HTR-8/SVneo (cell line): ENCODE results near the gene MIPOL1.

Experiments
- DNase-seq: peaks from one replicate; pipeline ENCODE4 v3.0.0; 2011; ENCODE audit warnings: low spot score, mixed read lengths; ENCODE audit not compliant: insufficient read length
- FAIRE-seq: peaks from 2 replicates; lab custom pipeline; 2011; peaks lifted over from hg19 to GRCh38; lab: Jason Lieb, UNC

The MIPOL1 gene

DNA sequence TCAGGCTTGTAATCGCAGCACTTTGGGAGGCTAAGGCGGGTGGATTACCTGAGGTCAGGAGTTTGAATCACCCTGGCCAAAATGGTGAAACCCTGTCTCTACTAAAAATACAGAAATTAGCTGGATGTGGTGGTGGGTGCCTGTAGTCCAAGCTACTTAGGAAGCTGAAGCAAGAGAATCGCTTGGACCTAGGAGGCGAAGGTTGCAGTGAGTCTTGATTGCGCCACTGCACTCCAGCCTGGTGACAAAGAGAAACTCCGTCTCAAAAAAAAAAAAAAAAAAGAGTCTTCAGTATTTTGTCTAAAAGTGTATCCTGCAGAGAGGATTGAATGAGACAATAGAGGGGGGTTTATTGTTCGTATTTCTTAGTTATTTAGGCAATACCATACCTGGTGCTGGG is 372.0 kb downstream of the MIPOL1 start:
- FAIRE-seq: no peak
- DNase-seq: no peak

DNA sequence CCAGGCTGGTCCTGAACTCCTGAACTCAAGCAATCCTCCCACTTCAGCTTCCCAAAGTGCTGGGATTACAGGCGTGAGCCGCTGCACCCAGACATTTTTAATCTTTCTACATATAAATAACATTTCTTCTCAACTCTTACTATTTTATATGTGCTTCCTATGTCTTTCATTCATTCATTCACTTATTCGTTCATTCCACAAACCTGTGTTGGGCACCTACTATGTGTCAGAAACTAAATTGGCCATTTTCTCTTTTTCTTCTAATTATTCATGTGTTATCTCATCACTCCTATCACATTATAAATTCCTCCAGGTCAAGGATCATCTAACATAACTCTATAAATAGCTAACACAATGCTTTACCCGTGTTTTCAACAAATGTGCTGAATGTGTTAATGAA is 373.7 kb downstream of the MIPOL1 start:
- FAIRE-seq (no peak), DNase-seq (no peak)

DNA sequence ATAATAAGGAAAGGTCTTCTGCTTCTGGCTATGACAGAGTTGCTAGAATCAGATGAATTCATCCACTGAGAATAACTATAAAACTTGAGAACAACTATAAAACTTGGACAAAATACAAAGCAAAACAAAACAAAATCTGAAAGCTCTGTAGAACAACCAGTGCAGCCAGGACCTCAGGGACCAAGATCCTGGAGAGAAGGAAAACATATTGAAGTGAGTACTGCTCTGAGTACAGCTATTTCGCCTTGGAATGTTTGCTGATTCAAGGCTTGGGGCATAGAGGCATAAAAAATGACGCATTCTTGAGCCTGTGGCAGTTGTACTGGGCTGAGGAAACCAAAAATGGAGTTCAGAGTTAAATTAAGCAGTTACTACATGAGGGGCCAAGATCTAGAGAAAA is 375.6 kb downstream of the MIPOL1 start:
- FAIRE-seq (no peak), DNase-seq (no peak)

DNA sequence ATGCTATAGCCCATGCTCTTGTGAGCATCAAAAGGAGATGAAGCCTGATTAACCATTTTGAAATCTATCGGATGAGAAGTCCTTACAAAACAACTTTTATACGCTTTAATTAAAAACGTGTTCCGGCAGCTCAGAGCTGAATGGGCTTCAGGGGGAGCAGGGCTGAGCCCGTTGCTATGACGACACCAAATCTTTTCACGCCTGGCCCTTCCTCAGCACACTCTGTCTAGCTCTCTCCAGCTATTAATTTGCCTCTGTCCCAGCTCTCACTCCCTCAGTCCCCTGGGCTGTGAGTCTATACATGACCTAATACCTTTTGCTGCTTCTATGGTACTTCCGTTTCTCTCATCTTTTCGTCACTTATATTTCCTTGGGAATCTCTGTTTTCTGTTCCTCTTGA is 381.5 kb downstream of the MIPOL1 start:
- no peak for FAIRE-seq
- DNase-seq: no peak

DNA sequence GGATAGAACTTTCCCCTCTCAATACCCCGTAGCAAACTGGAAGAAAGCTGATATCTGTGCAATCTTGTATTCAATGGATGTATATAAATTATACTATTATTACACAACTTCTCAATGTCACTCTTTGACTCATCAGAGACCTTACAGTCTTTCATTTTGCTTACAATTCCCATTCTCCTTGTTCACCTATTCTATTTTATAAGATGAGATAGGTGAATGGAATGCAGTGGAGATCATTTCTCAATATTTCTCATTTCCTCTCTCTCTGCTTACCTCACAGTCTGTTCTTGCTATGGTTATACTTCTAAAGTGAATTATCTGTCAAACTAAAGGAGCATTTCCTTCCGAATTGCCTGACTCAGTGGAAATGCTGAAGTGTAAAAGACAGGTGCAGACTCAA is 382.4 kb downstream of the MIPOL1 start:
- DNase-seq (no peak), FAIRE-seq (no peak)

DNA sequence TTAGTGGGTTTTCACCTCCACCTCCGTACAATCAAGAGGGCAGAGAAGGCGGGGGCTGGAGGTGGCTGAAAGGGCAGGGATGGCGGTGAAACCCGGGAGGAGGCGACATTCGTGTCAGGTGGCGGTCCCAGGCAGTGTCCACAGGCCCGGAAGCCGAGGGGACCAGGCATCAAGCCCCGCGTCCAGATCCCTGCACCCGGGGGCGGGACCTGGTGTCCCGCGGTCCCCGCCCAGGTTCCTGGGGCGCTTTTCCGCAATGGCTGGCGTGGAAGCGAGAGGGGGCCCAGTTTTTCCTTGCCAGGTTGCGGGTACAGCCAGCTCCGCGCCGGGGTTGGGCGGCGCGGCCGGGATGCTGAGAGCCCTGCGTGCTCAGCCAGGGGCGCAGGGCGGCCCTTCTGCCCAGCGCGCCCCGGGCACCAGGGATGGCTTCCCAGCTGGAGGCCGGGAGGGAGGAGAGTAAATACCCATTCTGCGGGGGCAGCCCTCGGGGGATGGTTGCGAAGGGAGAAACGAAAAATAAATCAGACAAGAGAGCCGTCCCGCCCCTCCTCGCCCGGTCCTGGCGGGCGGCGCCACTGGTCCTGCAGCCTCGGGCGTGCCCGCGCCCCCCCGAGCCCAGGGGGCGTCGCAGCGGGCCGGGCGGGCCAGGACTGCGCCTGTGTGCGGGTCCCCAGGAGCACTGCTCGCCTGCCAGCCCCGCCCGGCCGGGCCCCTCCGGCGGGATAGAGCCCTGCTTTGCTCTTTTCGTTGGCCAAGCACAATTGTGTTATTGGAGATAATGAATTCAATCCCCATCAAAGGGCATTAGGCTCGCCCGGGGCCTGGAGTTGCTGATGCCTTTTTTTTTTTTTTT is 385.8 kb downstream of the MIPOL1 start:
- DNase-seq (no peak), FAIRE-seq (no peak)

DNA sequence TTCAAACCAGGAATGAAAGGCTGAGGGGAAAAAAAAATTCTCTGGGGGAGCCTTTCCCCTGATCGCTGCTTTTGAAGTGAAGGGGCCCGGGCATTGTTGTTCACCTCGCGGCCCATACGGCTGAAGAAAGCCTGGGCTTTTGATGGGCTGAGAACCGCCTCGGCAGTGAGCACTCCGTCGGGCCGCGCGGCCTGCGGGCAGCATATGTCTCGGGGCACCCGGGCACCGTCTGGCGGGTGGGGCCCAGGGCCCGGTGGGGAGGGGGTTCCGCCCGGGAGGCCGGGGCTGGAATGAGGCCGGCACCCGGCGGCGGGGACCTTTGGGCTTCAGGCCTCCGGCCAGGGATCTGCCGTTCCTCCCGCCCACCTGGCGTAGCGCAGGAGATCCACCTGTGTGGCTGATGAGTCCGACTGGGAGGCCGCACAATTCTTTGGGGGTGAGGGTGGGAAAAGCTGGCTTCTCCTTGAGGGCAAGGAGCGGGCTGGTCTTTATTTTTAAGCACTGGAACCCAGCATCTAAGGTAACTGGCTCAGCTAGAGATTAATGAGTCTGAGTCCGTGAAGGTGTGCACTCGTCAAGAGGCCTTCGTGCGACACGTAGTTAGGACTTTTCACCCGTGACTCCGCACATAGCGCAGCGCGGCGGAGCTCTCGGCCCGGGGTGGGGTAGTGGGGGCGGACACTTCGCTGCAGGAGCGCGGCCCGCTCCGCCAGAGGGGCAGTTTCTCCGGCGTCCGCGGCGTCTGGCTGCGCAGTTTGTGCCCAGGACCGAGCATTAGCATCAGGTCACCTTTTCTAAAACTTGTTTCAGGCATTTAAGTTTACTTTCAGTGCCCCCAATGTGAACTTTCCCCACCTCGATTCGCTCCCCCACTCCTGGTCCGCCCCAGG is 386.7 kb downstream of the MIPOL1 start:
- FAIRE-seq: no peak
- no peak for DNase-seq

DNA sequence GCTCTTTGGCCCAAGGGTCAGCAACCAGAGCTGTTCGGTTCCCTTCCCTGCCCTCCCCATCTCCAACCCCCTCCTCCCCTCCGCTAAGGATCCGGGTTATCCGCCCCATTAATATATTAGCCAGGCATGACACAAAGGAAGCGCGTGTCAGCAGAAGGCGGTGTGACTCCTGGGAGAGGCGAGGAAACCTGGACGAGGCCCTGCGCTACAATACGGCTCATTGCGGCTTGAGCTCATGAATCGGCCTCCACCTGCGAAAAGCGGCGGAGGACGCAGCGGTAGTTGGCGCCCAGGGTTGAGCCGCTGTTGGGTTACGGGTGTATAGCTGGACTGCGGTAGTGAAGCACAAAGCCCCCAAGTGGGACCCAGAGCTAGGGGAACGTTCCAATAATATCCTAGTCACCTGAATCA is 387.4 kb downstream of the MIPOL1 start:
- no peak for DNase-seq
- no peak for FAIRE-seq

DNA sequence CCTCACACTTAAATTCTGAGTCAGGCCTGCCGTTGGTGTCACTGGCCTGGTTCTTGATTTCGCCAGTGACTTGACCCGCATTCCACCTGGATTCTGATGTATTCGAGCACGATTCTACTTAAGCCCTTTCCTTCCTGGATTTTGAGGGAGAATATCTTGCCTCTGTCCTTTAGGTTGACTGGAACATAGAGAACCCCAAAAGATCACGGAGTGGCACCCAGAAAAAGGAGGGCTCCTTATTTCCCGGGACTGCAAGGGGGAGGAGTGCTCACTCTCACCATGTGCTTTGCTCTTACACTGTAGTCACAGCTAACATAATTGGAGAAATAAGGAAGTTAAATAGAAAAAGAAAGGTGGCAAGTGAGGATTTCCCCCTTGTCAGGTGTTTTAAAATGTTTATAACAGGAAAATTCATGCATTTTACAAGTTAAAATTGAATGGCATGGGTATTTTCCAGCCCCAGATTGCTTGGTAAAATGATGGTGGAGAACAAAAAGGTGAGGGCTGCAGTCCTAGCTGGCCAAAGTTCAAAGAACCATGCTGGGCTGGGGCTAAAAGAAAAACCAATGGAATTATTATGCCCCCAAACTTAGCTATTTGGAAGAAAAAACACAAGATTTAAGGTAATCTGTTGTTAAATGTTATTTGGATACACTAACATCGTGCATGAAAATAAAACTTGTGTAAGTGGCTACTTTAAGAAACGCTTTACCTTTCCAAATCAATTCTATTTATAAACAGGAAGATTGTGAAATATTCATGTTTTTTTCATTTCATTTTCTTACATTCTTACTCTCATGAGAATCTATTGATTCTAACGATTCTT is 388.4 kb downstream of the MIPOL1 start:
- FAIRE-seq (no peak), DNase-seq (no peak)

DNA sequence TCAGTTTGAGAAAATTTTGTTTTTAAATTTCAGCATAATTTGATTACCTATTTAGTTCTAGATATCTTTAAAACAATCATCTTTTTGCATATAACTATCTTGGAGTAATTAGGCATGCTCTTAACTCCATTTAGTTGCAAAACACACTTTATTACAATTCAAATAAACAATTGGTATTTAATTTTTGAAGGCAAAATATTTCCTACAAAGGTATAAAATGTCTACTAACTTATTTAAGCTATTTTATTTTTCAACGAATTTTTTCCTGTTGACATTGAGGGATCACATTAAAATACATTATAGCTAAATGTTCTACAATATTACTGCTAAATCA is 389.0 kb downstream of the MIPOL1 start:
- FAIRE-seq (no peak), DNase-seq (no peak)

DNA sequence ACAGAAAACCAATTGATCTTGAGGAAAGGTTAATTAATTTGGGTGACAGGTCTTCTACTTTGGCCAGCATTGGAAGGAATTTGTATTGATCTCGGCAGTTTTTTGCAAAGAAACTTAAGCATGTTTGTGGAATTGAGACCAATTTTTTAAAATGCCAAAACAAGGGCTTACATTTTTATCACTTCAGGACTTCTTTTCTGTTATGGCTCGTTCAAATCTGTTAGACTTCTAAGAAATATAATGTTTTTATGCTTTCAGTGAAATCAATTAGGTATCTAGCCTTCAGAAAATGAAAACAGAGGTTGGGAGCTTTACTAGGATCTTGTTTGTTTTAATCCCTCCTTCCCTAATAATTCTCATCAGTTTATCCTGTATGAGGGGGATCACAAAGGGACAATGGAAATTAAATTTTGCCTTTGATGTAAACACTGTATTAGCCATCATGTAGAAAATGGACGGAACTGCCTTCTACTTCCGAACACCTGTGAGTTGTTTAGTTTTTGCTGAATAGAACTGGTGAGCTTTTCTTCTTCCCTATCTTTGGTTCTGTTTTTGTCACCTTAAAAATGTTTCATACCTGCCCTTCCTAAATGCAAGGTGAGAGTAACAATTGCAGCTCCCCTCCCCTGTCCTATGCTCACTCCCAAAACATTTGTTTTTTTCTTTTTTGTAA is 389.5 kb downstream of the MIPOL1 start:
- DNase-seq: no peak

DNA sequence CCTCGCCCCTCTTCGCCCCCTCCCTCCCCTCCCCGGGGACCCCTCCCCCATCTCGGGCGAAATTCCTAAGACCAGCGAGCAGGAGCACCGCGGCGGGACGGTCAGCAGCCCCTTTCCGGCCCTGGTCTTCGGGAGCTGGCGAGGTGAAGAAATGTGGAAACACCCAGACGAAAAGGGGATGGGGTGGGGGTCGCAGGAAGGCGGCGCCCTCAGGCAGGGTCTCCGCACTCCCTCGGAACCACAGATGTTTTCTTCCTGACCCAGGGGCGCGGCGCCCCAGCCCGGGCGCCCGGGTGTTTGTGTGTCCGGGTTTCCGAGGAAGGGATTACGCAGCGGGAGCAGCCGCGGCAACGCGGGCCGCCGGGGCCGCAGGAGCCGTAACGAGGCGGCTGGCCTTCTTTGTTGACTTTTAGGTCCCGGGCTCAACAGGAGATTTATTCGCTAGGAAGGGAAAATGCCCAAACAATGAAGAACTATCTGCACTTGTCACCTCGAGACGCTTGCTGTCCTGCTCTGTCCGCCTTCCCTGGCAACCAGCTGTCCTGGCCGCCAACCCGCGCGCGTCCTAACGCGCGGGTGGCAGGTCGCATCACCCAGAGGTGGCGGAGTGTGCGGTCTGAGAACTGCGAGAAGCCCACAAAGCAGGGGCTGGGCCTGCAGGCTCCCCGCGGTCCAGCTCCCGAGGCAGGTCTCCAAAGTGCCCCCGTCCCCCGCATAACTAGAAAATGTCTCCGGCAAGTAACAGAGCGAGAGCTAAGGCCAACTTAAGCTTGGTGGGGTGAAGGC is 390.3 kb downstream of the MIPOL1 start:
- peak; percentile 9 for FAIRE-seq
- DNase-seq: no peak

More for the DNA sequence above, 389.5 kb downstream of the MIPOL1 start:
- FAIRE-seq: no peak

DNA sequence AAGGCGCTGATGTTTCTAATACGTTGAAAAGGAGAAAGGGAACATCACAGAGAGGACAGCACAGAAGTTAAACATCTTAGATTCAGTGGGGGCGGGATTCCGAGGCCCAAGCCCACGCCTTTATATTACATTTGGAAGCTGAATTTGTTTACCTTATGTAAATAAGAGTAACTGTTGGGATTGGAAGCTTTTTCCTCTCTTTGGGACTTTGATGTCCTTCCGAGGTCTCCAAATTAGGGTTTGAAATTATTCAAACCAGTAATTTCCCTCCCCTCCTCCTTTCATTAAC is 390.9 kb downstream of the MIPOL1 start:
- FAIRE-seq: no peak
- no peak for DNase-seq

DNA sequence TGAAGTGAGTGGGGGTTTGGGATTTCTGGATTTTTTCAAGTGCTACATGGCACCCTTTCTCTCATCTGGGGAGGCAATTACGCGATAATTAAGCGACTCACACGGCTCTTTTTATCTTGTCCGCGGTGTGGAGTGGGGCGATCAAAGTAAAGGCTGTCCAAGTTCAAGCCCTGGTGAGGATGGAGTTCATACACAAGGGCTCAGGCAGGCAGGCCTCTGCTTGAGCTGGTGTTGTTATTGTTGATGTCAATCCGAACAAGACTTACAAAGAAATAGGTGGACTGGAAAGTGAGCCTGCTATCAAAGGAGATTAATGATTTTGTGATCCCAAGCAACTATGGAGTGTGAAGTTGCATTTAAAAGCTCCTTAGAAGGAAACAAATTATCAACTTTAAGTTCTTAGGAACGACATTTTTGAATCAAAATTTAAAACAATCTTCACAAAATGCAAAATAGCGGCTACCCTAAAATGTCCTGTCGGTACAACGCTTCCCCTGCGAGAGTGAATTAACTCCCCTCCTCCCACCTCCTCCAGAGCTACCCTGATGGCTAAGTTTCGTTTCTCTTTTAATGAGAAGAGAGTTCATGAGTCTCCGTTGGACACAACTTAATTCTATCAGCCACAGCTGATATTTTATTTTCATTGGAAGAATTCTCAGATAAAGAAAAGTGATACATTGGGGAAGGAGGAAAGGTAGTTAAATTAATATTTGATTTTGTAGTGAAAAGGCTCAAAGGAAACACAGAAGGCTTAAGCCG is 391.4 kb downstream of the MIPOL1 start:
- no peak for DNase-seq
- FAIRE-seq: no peak

DNA sequence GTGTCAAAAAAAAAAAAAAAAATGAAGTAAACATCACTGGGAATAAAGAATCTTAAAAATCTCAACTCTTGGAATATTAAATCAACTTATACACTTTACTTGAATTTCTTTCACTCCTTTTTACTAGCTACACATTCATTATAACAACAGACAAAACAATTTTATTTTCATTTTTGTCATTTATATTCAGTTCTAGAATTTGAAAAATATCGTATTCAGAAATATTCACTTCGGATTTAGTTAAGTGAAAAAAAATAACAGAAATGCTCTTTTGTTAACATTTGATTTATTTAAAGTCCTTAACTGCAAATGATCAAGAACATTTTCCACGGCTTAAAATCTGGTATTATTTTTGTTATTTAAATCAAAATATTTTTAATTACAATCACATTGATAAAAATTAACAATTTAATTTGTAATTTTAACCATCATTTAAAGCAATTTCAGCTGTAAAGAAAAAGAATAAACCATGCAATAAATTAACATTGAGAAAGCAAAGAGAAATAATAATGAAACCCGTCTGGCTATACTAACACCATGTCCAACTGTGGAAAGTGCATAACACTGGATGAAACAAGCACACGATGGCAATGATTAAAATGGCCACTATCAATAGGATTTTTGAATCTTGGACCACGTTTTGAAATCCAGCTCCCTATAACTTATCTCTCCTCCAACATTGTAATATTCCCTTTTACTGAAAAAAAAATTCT is 392.1 kb downstream of the MIPOL1 start:
- FAIRE-seq (no peak), DNase-seq (no peak)

DNA sequence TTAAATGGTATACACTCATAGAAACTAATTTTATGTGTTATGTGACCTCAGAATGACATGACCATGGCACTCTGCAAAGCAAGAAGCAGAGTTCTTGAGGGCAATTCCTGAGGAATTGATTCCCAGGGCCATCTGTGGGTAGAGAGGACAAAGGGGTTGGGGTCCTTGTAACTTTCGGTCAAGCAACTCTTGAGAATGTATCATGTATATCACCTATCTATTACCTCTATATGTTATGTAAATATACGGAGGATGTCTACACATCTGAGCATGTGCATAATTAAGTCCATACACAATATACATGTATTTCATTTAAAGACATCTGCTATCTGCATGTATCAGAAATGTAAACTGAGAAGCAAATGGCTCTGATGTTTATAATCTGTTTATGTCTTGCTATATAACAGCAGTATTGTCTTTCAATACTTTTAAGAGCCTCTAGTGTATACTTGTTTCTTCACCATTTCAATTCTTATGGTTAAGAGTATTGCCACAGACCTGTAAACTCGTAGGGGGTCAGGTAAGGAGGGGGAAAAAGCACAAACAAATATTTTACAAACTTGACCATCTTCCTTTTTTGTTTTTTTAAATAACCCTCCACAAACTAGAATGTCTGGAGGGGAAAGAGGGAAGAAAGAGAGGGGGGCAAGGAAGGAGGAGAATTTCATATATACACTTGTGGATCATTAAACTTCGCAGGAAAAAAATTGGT is 392.8 kb downstream of the MIPOL1 start:
- DNase-seq (no peak), FAIRE-seq (no peak)

DNA sequence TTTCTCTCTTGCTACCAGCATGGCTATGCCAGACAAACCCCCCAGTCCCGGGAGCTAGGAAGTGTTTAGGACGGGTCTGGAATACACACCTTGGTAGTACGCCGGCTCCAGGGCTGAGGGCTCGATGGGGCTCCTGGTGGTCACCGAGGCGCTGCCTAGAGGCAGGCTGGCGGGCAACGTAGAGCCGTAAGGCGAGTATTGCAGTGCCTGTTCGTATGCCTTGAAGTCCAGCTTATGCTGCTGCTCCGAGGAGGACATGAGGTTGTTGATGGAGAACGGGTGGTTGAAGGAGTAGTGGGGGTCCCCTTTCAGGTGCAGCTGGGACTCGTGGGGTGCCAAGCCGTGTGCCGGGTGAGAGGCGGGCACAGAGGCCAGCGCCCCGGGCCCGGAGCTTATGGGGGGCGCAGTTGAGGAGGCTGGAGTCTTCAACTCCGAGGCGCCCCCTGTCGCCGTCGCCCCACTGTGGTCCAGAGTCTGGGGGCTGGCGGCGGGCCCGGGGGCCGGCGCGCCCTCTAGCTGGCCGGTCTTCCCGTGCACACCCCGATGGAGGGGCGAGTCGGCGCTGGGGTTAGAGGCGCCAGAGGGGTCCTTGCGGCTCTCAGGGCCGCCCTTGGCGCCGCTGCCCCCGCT is 393.7 kb downstream of the MIPOL1 start:
- DNase-seq (no peak), FAIRE-seq (no peak)
